AG04450 (cell line): Measurements from ENCODE around the gene FETUB. TPM values are rescaled to one million over a fixed set of nuclear protein-coding genes. Genes with fewer than 3 reads are reported as not detected.

Experiments
- CTCF ChIA-PET: fragments of 300-600, 350-600 bp; formaldehyde crosslinking; extraction: SDS; loops from one replicate; lab custom pipeline; 2022; ENCODE audit warnings: antibody characterized with exemption, inconsistent platforms; lab: Charles Lee
- POLR2A ChIA-PET: fragments of 350-600 bp; formaldehyde crosslinking; extraction: SDS; loops from one replicate; lab custom pipeline; 2021; ENCODE audit warnings: antibody characterized with exemption, inconsistent platforms; lab: Yijun Ruan, JAX
- DNase-seq: peaks from one replicate; pipeline ENCODE4 v3.0.0-alpha.2; 2011; ENCODE audit warnings: low read depth, low spot score
- H3K27ac ChIP-seq: one replicate; pipeline ENCODE4 v1.5.1; 2012; ENCODE audit warnings: low read depth, low read length, control low read depth
- H3K27me3 ChIP-seq: one replicate; pipeline ENCODE4 v1.6.0; 2012; ENCODE audit warnings: low read length; ENCODE audit not compliant: control insufficient read depth, insufficient read depth
- H3K4me3 ChIP-seq: 2 replicates; pipeline ENCODE4 v1.5.1; 2011; ENCODE audit warnings: mild to moderate bottlenecking, low read depth, low read length, control low read depth
- H3K9me3 ChIP-seq: 2 replicates; pipeline ENCODE4 v1.5.1; 2012; ENCODE audit warnings: low read length; ENCODE audit not compliant: control insufficient read depth, insufficient read depth
- polyA plus RNA-seq: library from polyadenylated mRNA; depleted of rRNA; stranded (reverse); fragments of >200 nt; gene quantifications from 2 replicates; pipeline ENCODE4 v1.2.3, GENCODE V29; 2011
- TF ChIP-seq, protein P1 (sequence below): IDR thresholded peaks from 2 replicates; pipeline ENCODE4 v1.5.1; 2011; ENCODE audit warnings: low read depth, low read length, control low read depth, inconsistent platforms

Gene FETUB
- polyA plus RNA-seq, 1 experiment: not detected

DNA sequence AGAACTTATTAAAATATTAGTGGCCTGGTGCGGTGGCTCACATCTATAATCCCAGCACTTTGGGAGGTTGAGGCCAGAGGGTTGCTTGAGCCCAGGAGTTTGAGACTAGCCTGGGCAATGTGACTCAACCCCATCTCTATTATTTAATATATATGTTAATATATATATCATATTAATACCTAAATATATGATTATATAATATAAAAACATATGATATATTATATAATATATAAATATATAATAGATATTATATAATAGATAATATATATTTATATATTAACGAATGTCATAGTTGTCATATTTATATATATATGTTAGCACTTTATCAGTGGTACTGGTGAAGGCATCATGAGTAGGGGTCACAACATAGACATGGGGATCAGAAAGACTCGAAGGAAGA is 30.9 kb downstream of the FETUB start:
- no peak for DNase-seq
- ChIA-PET CTCF (no interaction called here), POLR2A (no interaction called here)
- Histone ChIP-seq H3K27me3 (peaks cover 9% of the 10 kb centered on the region), H3K4me3 (no peak overlapping the region), H3K9me3 (no peaks in the 10 kb centered on the region), H3K27ac (no peak overlapping the region)
- TF ChIP-seq, protein P1, sequence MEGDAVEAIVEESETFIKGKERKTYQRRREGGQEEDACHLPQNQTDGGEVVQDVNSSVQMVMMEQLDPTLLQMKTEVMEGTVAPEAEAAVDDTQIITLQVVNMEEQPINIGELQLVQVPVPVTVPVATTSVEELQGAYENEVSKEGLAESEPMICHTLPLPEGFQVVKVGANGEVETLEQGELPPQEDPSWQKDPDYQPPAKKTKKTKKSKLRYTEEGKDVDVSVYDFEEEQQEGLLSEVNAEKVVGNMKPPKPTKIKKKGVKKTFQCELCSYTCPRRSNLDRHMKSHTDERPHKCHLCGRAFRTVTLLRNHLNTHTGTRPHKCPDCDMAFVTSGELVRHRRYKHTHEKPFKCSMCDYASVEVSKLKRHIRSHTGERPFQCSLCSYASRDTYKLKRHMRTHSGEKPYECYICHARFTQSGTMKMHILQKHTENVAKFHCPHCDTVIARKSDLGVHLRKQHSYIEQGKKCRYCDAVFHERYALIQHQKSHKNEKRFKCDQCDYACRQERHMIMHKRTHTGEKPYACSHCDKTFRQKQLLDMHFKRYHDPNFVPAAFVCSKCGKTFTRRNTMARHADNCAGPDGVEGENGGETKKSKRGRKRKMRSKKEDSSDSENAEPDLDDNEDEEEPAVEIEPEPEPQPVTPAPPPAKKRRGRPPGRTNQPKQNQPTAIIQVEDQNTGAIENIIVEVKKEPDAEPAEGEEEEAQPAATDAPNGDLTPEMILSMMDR: no peak

- CTCF ChIA-PET: no interaction called here
- Histone ChIP-seq H3K4me3 (no peak overlapping the region), H3K27me3 (peaks cover 12% of the 10 kb centered on the region), H3K27ac (no peak overlapping the region), H3K9me3 (no peaks in the 10 kb centered on the region)
- DNase-seq: no peak
- TF ChIP-seq, protein P1: no peak
- POLR2A ChIA-PET: no interaction called here
Observed at GRCh38 chr3:186678604-186679003, 38.4 kb downstream of the FETUB start.

DNA sequence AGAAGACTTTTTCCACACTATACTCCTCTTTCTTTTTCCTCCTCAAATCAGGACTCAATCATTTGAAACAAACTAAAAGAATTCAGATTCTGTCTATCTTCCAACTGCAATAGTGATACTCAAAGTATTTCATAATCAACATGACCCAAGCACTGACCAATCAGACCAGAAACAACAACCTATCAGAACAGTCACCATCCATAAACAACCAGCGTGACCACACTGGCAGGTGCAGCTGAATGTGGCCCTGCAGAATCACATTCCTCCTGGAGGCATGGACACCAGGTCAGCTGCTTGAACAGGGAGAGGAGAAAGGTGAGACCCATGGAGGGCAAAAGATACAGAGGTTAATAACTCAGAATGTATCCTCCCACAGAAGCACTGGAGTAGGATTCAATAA is 39.0 kb downstream of the FETUB start:
- POLR2A ChIA-PET: no interaction called here

DNA sequence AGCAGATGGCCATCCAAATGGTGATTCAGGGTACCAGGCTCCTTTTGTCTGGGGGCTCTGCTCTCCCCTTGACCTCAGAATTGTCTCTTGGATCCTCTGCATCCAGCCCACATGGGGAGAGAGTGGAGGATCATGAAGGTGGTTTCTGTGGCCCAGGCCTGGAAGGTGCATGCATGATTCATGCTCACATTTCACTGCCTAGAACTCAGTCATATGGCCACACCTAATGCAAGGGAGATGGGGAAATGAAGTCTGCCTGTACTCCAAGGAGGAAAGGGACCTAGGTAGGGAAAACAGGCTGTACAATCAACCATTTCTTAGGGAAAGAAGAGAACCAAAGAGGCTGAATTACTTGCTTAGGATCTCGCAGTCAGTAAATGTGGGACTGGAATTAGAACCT is 40.7 kb downstream of the FETUB start:
- no peak overlapping the region for H3K4me3 ChIP-seq
- H3K27ac ChIP-seq: no peak overlapping the region
- H3K27me3 ChIP-seq: peaks cover 7% of the 10 kb centered on the region
- no peaks in the 10 kb centered on the region for H3K9me3 ChIP-seq
- TF ChIP-seq, protein P1: no peak
- CTCF ChIA-PET: no interaction called here
- no peak for DNase-seq
- POLR2A ChIA-PET: no interaction called here

More for the DNA sequence above, 39.0 kb downstream of the FETUB start:
- CTCF ChIA-PET: no interaction called here
- Histone ChIP-seq H3K4me3 (no peak overlapping the region), H3K9me3 (no peaks in the 10 kb centered on the region), H3K27me3 (peaks cover 14% of the 10 kb centered on the region), H3K27ac (no peak overlapping the region)
- TF ChIP-seq, protein P1: no peak
- no peak for DNase-seq

GRCh38 chr3:186682812-186683211 is 42.6 kb downstream of the FETUB start:
- no peaks in the 10 kb centered on the region for H3K9me3 ChIP-seq
- no peak overlapping the region for H3K4me3 ChIP-seq
- peaks cover 7% of the 10 kb centered on the region for H3K27me3 ChIP-seq
- DNase-seq: no peak
- TF ChIP-seq, protein P1: no peak
- CTCF ChIA-PET: no interaction called here
- POLR2A ChIA-PET: no interaction called here
- no peak overlapping the region for H3K27ac ChIP-seq
